A673 (cell line): ENCODE results near the gene DCHS2.

Experiments used
- EZH2 ChIP-seq: fragments of 200-600 bp; sonication (generic); IDR thresholded peaks from 2 replicates; pipeline ENCODE4 v1.6.1; 2017; ENCODE audit warnings: borderline replicate concordance, low read depth, mild to moderate bottlenecking, mixed read lengths, antibody characterized with exemption, low read length; ENCODE audit not compliant: poor library complexity, severe bottlenecking
- TF ChIP-seq, protein P1 (sequence below): fragments of 300-800, 200-600 bp; sonication (generic); conservative IDR thresholded peaks from 2 replicates; pipeline ENCODE4 v1.5.1; 2017; ENCODE audit warnings: low read depth, mild to moderate bottlenecking, antibody characterized with exemption, low read length, moderate library complexity, mixed read lengths

DNA sequence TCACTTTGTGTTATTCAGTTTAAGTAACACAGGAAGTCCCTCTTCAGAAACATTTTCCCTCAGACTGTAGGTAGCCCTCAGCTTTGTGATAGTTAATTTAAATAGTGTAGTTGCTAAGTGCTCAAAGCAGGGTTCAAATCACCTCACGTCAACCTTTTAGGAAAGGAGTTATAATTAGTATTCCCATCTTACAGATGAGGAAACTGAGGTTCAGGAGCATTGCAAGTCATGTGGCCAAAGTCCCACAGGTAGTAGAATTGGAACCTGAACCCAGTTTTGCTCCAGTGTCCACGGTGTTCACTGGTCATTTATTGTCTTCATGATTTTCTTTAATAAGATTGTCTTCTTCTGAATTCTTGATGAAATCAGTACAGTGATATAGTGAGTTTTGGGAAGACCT, 4.3 kb upstream of the DCHS2 start:
- TF ChIP-seq, protein P1, sequence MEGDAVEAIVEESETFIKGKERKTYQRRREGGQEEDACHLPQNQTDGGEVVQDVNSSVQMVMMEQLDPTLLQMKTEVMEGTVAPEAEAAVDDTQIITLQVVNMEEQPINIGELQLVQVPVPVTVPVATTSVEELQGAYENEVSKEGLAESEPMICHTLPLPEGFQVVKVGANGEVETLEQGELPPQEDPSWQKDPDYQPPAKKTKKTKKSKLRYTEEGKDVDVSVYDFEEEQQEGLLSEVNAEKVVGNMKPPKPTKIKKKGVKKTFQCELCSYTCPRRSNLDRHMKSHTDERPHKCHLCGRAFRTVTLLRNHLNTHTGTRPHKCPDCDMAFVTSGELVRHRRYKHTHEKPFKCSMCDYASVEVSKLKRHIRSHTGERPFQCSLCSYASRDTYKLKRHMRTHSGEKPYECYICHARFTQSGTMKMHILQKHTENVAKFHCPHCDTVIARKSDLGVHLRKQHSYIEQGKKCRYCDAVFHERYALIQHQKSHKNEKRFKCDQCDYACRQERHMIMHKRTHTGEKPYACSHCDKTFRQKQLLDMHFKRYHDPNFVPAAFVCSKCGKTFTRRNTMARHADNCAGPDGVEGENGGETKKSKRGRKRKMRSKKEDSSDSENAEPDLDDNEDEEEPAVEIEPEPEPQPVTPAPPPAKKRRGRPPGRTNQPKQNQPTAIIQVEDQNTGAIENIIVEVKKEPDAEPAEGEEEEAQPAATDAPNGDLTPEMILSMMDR: no peak
- no peak for TF ChIP-seq EZH2
